ENCODE data around the gene SH3BP2.

GRCh38 chr4:2843941-2844584 is 51.2 kb downstream of the SH3BP2 start:
- TF ChIP-seq, protein P1, sequence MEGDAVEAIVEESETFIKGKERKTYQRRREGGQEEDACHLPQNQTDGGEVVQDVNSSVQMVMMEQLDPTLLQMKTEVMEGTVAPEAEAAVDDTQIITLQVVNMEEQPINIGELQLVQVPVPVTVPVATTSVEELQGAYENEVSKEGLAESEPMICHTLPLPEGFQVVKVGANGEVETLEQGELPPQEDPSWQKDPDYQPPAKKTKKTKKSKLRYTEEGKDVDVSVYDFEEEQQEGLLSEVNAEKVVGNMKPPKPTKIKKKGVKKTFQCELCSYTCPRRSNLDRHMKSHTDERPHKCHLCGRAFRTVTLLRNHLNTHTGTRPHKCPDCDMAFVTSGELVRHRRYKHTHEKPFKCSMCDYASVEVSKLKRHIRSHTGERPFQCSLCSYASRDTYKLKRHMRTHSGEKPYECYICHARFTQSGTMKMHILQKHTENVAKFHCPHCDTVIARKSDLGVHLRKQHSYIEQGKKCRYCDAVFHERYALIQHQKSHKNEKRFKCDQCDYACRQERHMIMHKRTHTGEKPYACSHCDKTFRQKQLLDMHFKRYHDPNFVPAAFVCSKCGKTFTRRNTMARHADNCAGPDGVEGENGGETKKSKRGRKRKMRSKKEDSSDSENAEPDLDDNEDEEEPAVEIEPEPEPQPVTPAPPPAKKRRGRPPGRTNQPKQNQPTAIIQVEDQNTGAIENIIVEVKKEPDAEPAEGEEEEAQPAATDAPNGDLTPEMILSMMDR (IDR thresholded peaks at IDR 0.05): no peak
- TF ChIP-seq POLR2A (IDR thresholded peaks at IDR 0.05): no peak
